GM21529 (cell line): ENCODE data around the gene CCNB3.
"Not testable (repeated sequence)": the region's sequence is repeated elsewhere in the genome, so short reads cannot be mapped to it uniquely, and the experiment has no call there.

Experiments used
- ATAC-seq: cut with Tn5 transposase; IDR thresholded peaks from one replicate; pipeline ENCODE4 v1.9.1; 2021; ENCODE audit not compliant: unreplicated experiment

CCNB3 gene, protein sequence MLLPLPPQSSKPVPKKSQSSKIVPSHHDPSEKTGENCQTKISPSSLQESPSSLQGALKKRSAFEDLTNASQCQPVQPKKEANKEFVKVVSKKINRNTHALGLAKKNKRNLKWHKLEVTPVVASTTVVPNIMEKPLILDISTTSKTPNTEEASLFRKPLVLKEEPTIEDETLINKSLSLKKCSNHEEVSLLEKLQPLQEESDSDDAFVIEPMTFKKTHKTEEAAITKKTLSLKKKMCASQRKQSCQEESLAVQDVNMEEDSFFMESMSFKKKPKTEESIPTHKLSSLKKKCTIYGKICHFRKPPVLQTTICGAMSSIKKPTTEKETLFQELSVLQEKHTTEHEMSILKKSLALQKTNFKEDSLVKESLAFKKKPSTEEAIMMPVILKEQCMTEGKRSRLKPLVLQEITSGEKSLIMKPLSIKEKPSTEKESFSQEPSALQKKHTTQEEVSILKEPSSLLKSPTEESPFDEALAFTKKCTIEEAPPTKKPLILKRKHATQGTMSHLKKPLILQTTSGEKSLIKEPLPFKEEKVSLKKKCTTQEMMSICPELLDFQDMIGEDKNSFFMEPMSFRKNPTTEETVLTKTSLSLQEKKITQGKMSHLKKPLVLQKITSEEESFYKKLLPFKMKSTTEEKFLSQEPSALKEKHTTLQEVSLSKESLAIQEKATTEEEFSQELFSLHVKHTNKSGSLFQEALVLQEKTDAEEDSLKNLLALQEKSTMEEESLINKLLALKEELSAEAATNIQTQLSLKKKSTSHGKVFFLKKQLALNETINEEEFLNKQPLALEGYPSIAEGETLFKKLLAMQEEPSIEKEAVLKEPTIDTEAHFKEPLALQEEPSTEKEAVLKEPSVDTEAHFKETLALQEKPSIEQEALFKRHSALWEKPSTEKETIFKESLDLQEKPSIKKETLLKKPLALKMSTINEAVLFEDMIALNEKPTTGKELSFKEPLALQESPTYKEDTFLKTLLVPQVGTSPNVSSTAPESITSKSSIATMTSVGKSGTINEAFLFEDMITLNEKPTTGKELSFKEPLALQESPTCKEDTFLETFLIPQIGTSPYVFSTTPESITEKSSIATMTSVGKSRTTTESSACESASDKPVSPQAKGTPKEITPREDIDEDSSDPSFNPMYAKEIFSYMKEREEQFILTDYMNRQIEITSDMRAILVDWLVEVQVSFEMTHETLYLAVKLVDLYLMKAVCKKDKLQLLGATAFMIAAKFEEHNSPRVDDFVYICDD (N-terminal part only)

GRCh38 chrX:50204364-50204899 lies at the start of gene CCNB3:
Gene CCNB3, plus strand, starts transcription at chrX:50204765. Its CDS starts 80,399 bp downstream, at chrX:50285164.
- peak; percentile 98 for ATAC-seq

- ATAC-seq, result no peak
These were observed 46.9 kb upstream of the CCNB3 start for GRCh38 chrX:50157545-50158135.

- no peak for ATAC-seq
These were observed 46.0 kb upstream of the CCNB3 start for GRCh38 chrX:50158593-50158992.

DNA sequence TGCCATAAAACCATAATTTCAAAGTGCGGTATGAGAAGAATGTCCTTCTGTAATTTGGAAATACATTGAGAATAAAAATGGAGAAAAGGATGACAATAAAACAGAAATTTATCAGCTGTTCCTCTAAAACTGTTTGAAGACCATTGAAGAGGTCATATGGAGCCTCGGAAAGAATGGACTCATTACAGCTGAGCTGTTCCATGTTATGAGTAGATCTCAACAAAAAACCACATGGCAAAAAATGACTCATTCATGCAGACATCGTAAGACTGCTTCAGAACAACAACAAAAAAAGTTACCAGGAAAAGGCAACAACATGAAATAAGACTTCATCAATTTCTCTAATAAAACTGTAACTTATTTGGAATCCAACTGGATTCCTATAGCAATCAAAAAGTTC lies 43.4 kb upstream of the CCNB3 start:
- no peak for ATAC-seq

DNA sequence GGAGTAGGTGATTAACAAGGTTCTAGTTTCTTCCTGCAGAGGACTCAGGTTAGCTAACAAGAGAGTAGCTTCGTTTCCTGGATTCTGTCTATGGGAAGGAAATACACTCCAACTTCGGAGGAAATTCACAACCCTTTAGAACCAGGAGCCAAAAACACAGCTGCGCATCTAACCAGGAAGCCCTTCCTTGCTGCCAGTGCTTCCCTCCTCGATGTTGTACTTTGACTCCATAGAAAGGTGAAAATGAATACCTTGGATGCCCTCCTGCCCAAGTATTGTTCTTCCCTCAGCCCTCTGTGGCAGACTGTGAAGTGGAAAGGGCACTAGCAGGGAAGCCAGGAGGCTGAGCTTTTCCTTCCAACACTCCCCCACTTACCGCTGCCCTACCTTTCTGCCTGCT lies 38.8 kb upstream of the CCNB3 start:
- ATAC-seq, result no peak

- ATAC-seq, result no peak
These were observed 37.2 kb upstream of the CCNB3 start for GRCh38 chrX:50167366-50167765.

DNA sequence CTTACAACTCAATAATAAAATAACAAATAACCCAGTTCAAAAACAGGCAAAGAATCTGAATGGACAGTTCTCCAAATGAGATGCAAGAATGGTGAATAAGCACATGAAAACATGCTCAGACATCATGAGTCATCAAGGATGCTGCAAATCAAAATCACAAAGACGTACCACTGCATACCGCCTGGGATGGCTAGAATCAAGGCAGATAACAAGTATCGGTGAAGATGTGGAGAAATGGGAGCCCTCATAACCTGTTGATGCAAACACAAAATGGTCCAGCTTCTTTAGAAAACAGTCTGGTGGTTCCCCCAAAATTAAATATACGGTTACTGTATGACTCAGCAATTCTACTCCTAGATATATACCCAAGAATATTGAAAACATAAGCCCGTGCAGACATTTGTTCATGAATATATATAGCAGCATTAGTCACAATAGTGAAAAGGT lies 36.3 kb upstream of the CCNB3 start:
- peak; percentile 66 for ATAC-seq

DNA sequence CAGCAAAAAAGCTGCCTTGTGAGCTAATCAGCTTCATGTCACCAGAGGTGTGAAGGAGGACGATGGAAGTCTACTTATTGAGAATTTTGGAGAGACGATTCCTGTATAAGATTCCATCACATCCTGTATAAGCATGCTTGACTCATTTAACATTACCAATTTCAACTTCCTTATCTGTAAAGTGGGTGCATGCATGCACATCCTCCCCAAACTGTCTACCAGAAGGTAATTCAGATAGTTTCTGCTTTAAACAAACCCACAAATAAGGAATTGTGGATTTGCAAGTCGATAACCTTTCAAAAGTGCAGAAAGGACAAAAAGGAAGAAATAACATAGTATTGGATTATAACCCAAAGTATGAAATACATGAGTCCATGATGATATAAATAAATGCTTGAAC lies 34.8 kb upstream of the CCNB3 start:
- ATAC-seq, result no peak

DNA sequence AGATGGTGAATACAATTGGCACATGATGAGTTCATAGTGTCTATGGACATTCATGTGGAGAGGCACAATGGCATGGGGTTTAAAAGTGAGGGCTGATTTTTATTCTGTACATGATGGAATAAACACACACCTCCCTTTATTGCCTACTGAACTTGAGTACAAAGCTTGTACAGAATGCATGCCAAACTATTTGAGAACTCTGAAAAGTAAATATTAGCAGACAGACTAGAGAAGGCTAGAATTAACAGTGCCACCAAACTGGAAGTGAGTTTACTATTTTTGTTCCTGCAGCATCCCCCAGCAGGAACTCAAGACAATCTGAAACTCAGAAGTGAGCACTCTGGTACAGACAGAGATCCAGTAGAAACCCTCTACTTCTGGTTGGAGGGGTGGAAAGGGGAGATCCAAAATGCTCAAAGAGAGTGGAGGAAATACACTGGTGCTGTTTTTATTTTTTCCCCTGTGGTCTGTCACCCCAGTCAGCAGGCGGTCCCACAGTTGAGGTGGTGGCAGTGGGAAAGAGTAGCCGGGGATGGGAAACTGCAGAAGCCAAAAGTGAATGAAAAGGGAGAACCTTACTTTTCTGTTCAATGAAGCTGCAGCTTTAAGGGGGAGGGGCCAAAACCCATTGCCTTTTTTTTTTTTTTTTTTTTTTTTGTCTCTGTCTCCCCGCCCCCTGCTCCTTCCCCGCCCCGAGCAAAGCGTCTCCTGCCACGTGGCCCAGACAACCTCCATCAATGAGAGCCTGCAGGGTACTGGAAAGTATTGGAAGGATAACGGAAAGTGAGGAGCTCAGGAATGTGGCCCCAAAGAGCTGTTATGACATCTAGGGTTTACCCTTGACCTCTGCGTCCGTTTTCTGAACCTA lies 24.3 kb upstream of the CCNB3 start:
- ATAC-seq, result no peak

- ATAC-seq, result no peak
These were observed 20.7 kb upstream of the CCNB3 start for GRCh38 chrX:50183891-50184290.

- ATAC-seq, result no peak
These were observed 15.5 kb upstream of the CCNB3 start for GRCh38 chrX:50188859-50189600.

DNA sequence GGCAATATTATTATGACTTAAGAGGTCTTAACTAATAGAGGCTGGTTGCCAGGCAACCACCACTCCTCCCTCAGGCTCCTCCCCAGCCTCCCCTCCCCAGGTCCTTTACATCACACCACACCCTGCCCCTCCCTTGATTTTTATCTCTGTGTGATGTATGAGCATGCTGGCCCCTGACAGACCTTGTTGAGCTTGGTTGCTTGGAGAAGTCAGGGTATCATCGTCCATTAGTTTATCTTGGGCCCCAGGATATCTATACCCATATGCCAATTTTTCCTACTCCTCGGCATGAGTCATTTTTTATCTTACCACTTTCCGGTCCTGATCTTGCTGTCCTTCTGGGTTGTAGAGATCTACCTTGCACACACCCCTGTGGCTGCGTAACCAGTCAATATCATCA lies 6.2 kb upstream of the CCNB3 start:
- ATAC-seq, result no peak

GRCh38 chrX:50200907-50201306 lies 3.7 kb upstream of the CCNB3 start, which contains the start of gene AKAP4:
Gene AKAP4, minus strand, starts transcription at chrX:50201007. Its CDS starts 118 bp downstream, at chrX:50200889.
- no peak for ATAC-seq

- ATAC-seq, result no peak
These were observed 2.0 kb upstream of the CCNB3 start for GRCh38 chrX:50202539-50202938.

DNA sequence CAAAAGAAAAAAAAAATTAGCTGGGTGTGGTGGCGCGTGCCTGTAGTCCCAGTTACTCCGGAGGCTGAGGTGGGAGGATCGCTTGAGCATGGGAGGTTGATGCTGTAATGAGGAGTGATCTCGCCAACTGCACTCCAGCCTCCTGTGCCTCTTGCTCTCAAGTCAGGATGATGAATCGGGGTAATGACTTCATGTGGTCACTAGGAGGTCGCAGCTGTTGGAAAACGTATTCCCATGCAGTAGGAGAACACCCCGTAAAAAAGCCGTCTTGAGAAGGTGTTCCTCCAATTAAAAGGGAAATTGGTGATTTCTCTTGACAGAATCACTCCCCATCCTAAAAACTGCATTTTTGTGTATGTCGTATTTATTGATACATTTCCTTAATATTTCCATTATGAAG lies 2.2 kb downstream of the CCNB3 start:
- ATAC-seq, result no peak

DNA sequence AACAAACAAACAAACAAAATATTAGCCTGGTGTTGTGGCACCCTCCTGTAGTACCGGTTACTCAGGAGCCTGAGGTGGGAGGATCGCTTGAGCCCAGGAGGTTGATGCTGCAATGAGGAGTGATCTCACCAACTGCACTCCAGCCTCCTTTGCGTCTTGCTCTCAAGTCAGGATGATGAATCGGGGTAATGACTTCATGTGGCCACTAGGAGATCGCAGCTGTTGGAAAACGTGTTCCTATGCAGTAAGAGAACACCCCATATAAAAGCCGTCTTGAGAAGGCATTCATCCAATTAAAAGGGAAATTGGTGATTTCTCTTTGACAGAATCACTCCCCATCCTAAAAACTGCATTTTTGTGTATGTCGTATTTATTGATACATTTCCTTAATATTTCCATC lies 6.9 kb downstream of the CCNB3 start:
- ATAC-seq, result peak; percentile 47

- ATAC-seq, result no peak
These were observed 76.7 kb downstream of the CCNB3 start for GRCh38 chrX:50281253-50281652.

GRCh38 chrX:50327235-50327634 lies 122.7 kb downstream of the CCNB3 start:
- ATAC-seq, result no peak

DNA sequence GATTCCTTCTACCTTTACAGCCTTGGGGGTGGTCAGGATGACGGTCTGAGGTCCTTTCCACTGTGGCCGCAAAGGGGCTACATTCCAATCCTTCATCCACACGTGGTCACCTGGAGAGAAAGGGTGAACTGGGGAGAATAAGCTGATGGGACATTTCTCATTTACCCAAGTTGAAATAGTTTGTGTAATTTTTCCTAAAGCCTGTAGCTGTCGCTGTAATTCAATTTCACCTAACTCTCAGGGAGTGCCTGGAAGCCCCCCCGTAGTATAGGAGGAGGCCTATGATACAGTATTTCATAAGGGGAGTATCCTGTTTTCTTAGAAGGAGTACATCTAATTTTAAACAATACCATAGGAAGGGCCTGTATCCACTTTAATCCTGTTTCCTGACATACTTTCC lies 128.1 kb downstream of the CCNB3 start:
- ATAC-seq, result not testable (repeated sequence)
